Measurements from ENCODE around the gene LHFPL2. TPM values are rescaled to one million over a fixed set of nuclear protein-coding genes. Genes with fewer than 3 reads are reported as not detected.
"Not testable (repeated sequence)": the region's sequence is repeated elsewhere in the genome, so short reads cannot be mapped to it uniquely, and the experiment has no call there.

LHFPL2 gene
- total RNA-seq, 1 experiment from 2014 or later, result 43.6 TPM

- TF ChIP-seq, protein P1, sequence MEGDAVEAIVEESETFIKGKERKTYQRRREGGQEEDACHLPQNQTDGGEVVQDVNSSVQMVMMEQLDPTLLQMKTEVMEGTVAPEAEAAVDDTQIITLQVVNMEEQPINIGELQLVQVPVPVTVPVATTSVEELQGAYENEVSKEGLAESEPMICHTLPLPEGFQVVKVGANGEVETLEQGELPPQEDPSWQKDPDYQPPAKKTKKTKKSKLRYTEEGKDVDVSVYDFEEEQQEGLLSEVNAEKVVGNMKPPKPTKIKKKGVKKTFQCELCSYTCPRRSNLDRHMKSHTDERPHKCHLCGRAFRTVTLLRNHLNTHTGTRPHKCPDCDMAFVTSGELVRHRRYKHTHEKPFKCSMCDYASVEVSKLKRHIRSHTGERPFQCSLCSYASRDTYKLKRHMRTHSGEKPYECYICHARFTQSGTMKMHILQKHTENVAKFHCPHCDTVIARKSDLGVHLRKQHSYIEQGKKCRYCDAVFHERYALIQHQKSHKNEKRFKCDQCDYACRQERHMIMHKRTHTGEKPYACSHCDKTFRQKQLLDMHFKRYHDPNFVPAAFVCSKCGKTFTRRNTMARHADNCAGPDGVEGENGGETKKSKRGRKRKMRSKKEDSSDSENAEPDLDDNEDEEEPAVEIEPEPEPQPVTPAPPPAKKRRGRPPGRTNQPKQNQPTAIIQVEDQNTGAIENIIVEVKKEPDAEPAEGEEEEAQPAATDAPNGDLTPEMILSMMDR (IDR thresholded peaks at IDR 0.05; ENCODE audit: unreplicated experiment), result no peak
- BruUV-seq (replicated peaks), result no TSS peak
- Mint-ChIP-seq H3K9me3 (ENCODE audit: low read depth, unreplicated experiment) (no peaks in the 10 kb centered on the region), H3K27ac (ENCODE audit: unreplicated experiment) (no peak overlapping the region), H3K36me3 (ENCODE audit: insufficient read depth, unreplicated experiment) (no peaks in the 10 kb centered on the region), H3K4me1 (ENCODE audit: low read depth, unreplicated experiment) (no peaks in the 10 kb centered on the region), H3K4me3 (ENCODE audit: low read depth, unreplicated experiment) (no peak overlapping the region), H3K27me3 (ENCODE audit: unreplicated experiment) (no peaks in the 10 kb centered on the region)
- intact Hi-C loops (cut with micrococcal nuclease; ENCODE audit: unreplicated experiment), result no loop called here
- CTCF ChIA-PET, result interaction anchor here (0.7 kb wide), 1 partner anchor 166 kb away, joined by 7 read pairs; no protein-coding TSS in a partner anchor
- DNase-seq, result no peak
These were observed 19.0 kb upstream of the LHFPL2 start for GRCh38 chr5:78667461-78668103.

GRCh38 chr5:78666975-78667374, 18.4 kb upstream of the LHFPL2 start:
- H3K4me3 Mint-ChIP-seq (ENCODE audit: low read depth, unreplicated experiment); BruUV-seq (replicated peaks); H3K27ac Mint-ChIP-seq (ENCODE audit: unreplicated experiment); H3K27me3 Mint-ChIP-seq (ENCODE audit: unreplicated experiment); H3K9me3 Mint-ChIP-seq (ENCODE audit: low read depth, unreplicated experiment); DNase-seq; H3K36me3 Mint-ChIP-seq (ENCODE audit: insufficient read depth, unreplicated experiment); H3K4me1 Mint-ChIP-seq (ENCODE audit: low read depth, unreplicated experiment); intact Hi-C loops (cut with micrococcal nuclease; ENCODE audit: unreplicated experiment): not testable (repeated sequence)
- CTCF ChIA-PET, result interaction anchor here (0.7 kb wide), 1 partner anchor 166 kb away, joined by 7 read pairs; no protein-coding TSS in a partner anchor

- no TSS peak for BruUV-seq (replicated peaks)
- H3K27ac Mint-ChIP-seq (ENCODE audit: unreplicated experiment), result no peak overlapping the region
- H3K9me3 Mint-ChIP-seq (ENCODE audit: low read depth, unreplicated experiment), result no peaks in the 10 kb centered on the region
- CTCF ChIA-PET, result no interaction called here
- H3K4me3 Mint-ChIP-seq (ENCODE audit: low read depth, unreplicated experiment), result no peak overlapping the region
- TF ChIP-seq, protein P1 (IDR thresholded peaks at IDR 0.05; ENCODE audit: unreplicated experiment), result no peak
- no peaks in the 10 kb centered on the region for H3K36me3 Mint-ChIP-seq (ENCODE audit: insufficient read depth, unreplicated experiment)
- intact Hi-C loops (cut with micrococcal nuclease; ENCODE audit: unreplicated experiment), result no loop called here
- DNase-seq, result no peak
- H3K4me1 Mint-ChIP-seq (ENCODE audit: low read depth, unreplicated experiment), result no peaks in the 10 kb centered on the region
- no peaks in the 10 kb centered on the region for H3K27me3 Mint-ChIP-seq (ENCODE audit: unreplicated experiment)
These were observed 17.5 kb upstream of the LHFPL2 start for GRCh38 chr5:78666041-78666444.

DNA sequence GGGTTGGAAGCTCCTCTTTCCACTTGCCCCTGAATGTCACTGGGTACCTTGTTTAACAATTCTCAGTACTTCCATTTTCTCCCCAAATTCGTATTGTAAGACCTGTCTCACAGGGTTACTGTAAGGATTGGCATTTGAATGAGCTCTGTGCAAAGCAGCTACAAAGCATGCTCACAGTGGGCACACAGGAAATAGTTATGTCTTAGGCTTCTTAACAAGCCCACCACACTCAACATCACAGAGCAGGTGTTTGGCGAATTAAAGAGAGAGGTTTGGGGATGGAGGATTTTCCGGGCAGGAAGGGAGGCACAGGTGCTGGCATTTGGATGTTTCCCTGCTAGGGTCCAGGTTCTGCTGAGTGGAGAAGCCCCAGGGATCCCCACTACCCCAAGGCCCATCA, 17.0 kb upstream of the LHFPL2 start:
- no TSS peak for BruUV-seq (replicated peaks)
- TF ChIP-seq, protein P1 (IDR thresholded peaks at IDR 0.05; ENCODE audit: unreplicated experiment), result no peak
- Mint-ChIP-seq H3K27ac (ENCODE audit: unreplicated experiment) (no peak overlapping the region), H3K4me3 (ENCODE audit: low read depth, unreplicated experiment) (no peak overlapping the region), H3K27me3 (ENCODE audit: unreplicated experiment) (no peaks in the 10 kb centered on the region), H3K36me3 (ENCODE audit: insufficient read depth, unreplicated experiment) (no peaks in the 10 kb centered on the region), H3K9me3 (ENCODE audit: low read depth, unreplicated experiment) (no peaks in the 10 kb centered on the region), H3K4me1 (ENCODE audit: low read depth, unreplicated experiment) (no peaks in the 10 kb centered on the region)
- CTCF ChIA-PET, result no interaction called here
- intact Hi-C loops (cut with micrococcal nuclease; ENCODE audit: unreplicated experiment), result no loop called here
- DNase-seq, result no peak

- H3K9me3 Mint-ChIP-seq (ENCODE audit: low read depth, unreplicated experiment), result peaks cover 2% of the 10 kb centered on the region
- H3K4me3 Mint-ChIP-seq (ENCODE audit: low read depth, unreplicated experiment), result no peak overlapping the region
- BruUV-seq (replicated peaks), result no TSS peak
- H3K4me1 Mint-ChIP-seq (ENCODE audit: low read depth, unreplicated experiment), result no peaks in the 10 kb centered on the region
- H3K27ac Mint-ChIP-seq (ENCODE audit: unreplicated experiment), result no peak overlapping the region
- H3K36me3 Mint-ChIP-seq (ENCODE audit: insufficient read depth, unreplicated experiment), result no peaks in the 10 kb centered on the region
- DNase-seq, result no peak
- CTCF ChIA-PET, result interaction anchor here (0.7 to 1.2 kb wide), 2 partner anchors 13 to 230 kb away, joined by 3 to 4 read pairs; partner anchors contain the start of gene LHFPL2
- TF ChIP-seq, protein P1 (IDR thresholded peaks at IDR 0.05; ENCODE audit: unreplicated experiment), result no peak
- intact Hi-C loops (cut with micrococcal nuclease; ENCODE audit: unreplicated experiment), result no loop called here
- H3K27me3 Mint-ChIP-seq (ENCODE audit: unreplicated experiment), result no peaks in the 10 kb centered on the region
These were observed 13.8 kb upstream of the LHFPL2 start for GRCh38 chr5:78662323-78662722.

Measured in Calu3 (cell line).